Colonic mucosa (tissue), 4 donors: ENCODE measurements around the gene ZNF624. TPM values are rescaled to one million over a fixed set of nuclear protein-coding genes. Genes with fewer than 3 reads are reported as not detected.
"Not testable (repeated sequence)": the region's sequence is repeated elsewhere in the genome, so short reads cannot be mapped to it uniquely, and the experiment has no call there.

Experiments used
- DNase-seq: peaks from one replicate; pipeline ENCODE4 v3.0.0-alpha.2; 2020
- H3K27ac ChIP-seq: fragments of 200-600 bp; one replicate; pipeline ENCODE4 v1.8.0; 2021
- H3K27me3 ChIP-seq: fragments of 200-600 bp; one replicate; pipeline ENCODE4 v1.8.0; 2021
- H3K36me3 ChIP-seq: fragments of 200-600 bp; one replicate; pipeline ENCODE4 v1.8.0; 2021
- H3K4me1 ChIP-seq: fragments of 200-600 bp; one replicate; pipeline ENCODE4 v1.8.0; 2021; ENCODE audit warnings: mild to moderate bottlenecking
- H3K4me3 ChIP-seq: fragments of 200-600 bp; one replicate; pipeline ENCODE4 v1.8.0; 2021
- H3K9ac ChIP-seq, 2 donors: one replicate each; pipeline ENCODE4 v1.7.0; 2013; ENCODE audit warnings: control low read depth in 2 of 2, low read depth in 2 of 2, low read length in 2 of 2
- H3K9me3 ChIP-seq: fragments of 200-600 bp; one replicate; pipeline ENCODE4 v1.8.0; 2021
- intact Hi-C: fragments of 100-400 bp; cut with DNase I; formaldehyde crosslinking; loops from one replicate; pipeline ENCODE4 v1.14.1; 2022
- total RNA-seq, 2 donors: library from RNA; stranded (reverse); fragmentation: NEBNext Ultra II Directional in 1 of 2; extraction: Animal tissue kit (Norgen Biotek cat#: 25700) in 1 of 2; gene quantifications; one replicate each; pipeline ENCODE4 v1.2.1, GENCODE V29; 2021
- TF ChIP-seq, protein P1 (sequence below): fragments of 200-600 bp; IDR thresholded peaks from one replicate; pipeline ENCODE4 v1.8.0; 2022; ENCODE audit warnings: antibody characterized with exemption, mild to moderate bottlenecking
- donor health status: healthy.
- donor health status: DM: no; HTN: no; CAD: no.
- donor health status: DM: no; HTN: no; CAD: no.

The ZNF624 gene
- 1 to 10 TPM; 2.4 to 5.8 TPM for total RNA-seq

- H3K27me3 ChIP-seq = peaks cover 5% of the 10 kb centered on the region
- TF ChIP-seq, protein P1, sequence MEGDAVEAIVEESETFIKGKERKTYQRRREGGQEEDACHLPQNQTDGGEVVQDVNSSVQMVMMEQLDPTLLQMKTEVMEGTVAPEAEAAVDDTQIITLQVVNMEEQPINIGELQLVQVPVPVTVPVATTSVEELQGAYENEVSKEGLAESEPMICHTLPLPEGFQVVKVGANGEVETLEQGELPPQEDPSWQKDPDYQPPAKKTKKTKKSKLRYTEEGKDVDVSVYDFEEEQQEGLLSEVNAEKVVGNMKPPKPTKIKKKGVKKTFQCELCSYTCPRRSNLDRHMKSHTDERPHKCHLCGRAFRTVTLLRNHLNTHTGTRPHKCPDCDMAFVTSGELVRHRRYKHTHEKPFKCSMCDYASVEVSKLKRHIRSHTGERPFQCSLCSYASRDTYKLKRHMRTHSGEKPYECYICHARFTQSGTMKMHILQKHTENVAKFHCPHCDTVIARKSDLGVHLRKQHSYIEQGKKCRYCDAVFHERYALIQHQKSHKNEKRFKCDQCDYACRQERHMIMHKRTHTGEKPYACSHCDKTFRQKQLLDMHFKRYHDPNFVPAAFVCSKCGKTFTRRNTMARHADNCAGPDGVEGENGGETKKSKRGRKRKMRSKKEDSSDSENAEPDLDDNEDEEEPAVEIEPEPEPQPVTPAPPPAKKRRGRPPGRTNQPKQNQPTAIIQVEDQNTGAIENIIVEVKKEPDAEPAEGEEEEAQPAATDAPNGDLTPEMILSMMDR = no peak
- peak; percentile 93 for DNase-seq
- intact Hi-C loops = no loop called here
- peak within 1 kb of the TSS; percentile 86 for H3K27ac ChIP-seq
- no peaks in the 10 kb centered on the region for H3K9me3 ChIP-seq
- peak within 1 kb of the TSS; percentile 60 for H3K4me3 ChIP-seq
- H3K36me3 ChIP-seq = no peaks in the 10 kb centered on the region
- peak within 1 kb of the TSS; percentile 63 to 86 for H3K9ac ChIP-seq
- H3K4me1 ChIP-seq = no peaks in the 10 kb centered on the region
Observed at GRCh38 chr17:16653367-16654041, at the start of gene ZNF624. ZNF624 (minus strand) TSS chr17:16653850.

GRCh38 chr17:16697603-16698002 is 44.0 kb upstream of the ZNF624 start:
- H3K27me3 ChIP-seq, H3K4me1 ChIP-seq, intact Hi-C loops, H3K9ac ChIP-seq, H3K36me3 ChIP-seq, H3K9me3 ChIP-seq, H3K27ac ChIP-seq, H3K4me3 ChIP-seq, DNase-seq: not testable (repeated sequence)

- intact Hi-C loops, DNase-seq, H3K4me3 ChIP-seq, H3K27ac ChIP-seq, H3K27me3 ChIP-seq, H3K4me1 ChIP-seq, H3K36me3 ChIP-seq, H3K9ac ChIP-seq, H3K9me3 ChIP-seq: not testable (repeated sequence)
Observed at GRCh38 chr17:16690447-16690846, 36.8 kb upstream of the ZNF624 start.

GRCh38 chr17:16689731-16690281 is 36.2 kb upstream of the ZNF624 start, which contains the start of gene CCDC144A:
CCDC144A (plus strand) TSS chr17:16690241; CDS start chr17:16690401, 160 bp downstream.
- H3K9me3 ChIP-seq, H3K36me3 ChIP-seq, H3K4me3 ChIP-seq, H3K9ac ChIP-seq, H3K27me3 ChIP-seq, H3K4me1 ChIP-seq, H3K27ac ChIP-seq, intact Hi-C loops: not testable (repeated sequence)
- TF ChIP-seq, protein P1 = peak; percentile 30
- DNase-seq = peak; percentile 50

GRCh38 chr17:16687151-16687550 is 33.5 kb upstream of the ZNF624 start:
- intact Hi-C loops, H3K4me1 ChIP-seq, H3K27ac ChIP-seq, H3K4me3 ChIP-seq, H3K27me3 ChIP-seq, H3K9ac ChIP-seq, DNase-seq, H3K36me3 ChIP-seq, H3K9me3 ChIP-seq: not testable (repeated sequence)

GRCh38 chr17:16686019-16686418 is 32.4 kb upstream of the ZNF624 start:
- H3K9ac ChIP-seq, H3K27me3 ChIP-seq, H3K36me3 ChIP-seq, H3K27ac ChIP-seq, DNase-seq, H3K9me3 ChIP-seq, intact Hi-C loops, H3K4me1 ChIP-seq, H3K4me3 ChIP-seq: not testable (repeated sequence)

- H3K9ac ChIP-seq, DNase-seq, H3K4me1 ChIP-seq, H3K36me3 ChIP-seq, H3K27ac ChIP-seq, H3K9me3 ChIP-seq, H3K4me3 ChIP-seq, H3K27me3 ChIP-seq, intact Hi-C loops: not testable (repeated sequence)
Observed at GRCh38 chr17:16683290-16684138, 29.9 kb upstream of the ZNF624 start.
